Measurements from ENCODE around the gene THUMPD3. TPM values are rescaled to one million over a fixed set of nuclear protein-coding genes. Genes with fewer than 3 reads are reported as not detected.

THUMPD3 gene
- total and polyA plus RNA-seq, 4 donors, result 20.1 to 24.5 (median 21.6) TPM

GRCh38 chr3:9331171-9331570 is 31.7 kb upstream of the THUMPD3 start:
- H3K9me3 ChIP-seq (ENCODE audit: control insufficient read depth in 4 of 4, low read length in 3 of 4), result no peaks in the 10 kb centered on the region
- peaks cover 2 to 23% (median 7%) of the 10 kb centered on the region in 4 donors for H3K4me1 ChIP-seq (ENCODE audit: control insufficient read depth in 4 of 4, insufficient read depth in 4 of 4, low read length in 3 of 4)
- DNase-seq (ENCODE audit: low spot score), result no peak
- H3K27ac ChIP-seq (ENCODE audit: low read depth in 1 of 2, low read length in 2 of 2), result no peak overlapping the region
- no peaks in the 10 kb centered on the region for H3K36me3 ChIP-seq (ENCODE audit: control insufficient read depth in 4 of 4, insufficient read depth in 3 of 4, low read depth in 1 of 4, low read length in 3 of 4)
- WGBS, result 89% methylated on average over 2 of the region's 2 CpGs
- no peak overlapping the region for H3K9ac ChIP-seq (ENCODE audit: low read depth in 1 of 2, low read length in 2 of 2)
- no peak overlapping the region for H3K4me3 ChIP-seq (ENCODE audit: low read depth in 1 of 3, low read length in 3 of 3)
- H3K27me3 ChIP-seq (ENCODE audit: control insufficient read depth in 4 of 4, insufficient read depth in 4 of 4, low read length in 3 of 4), result no peaks in the 10 kb centered on the region
- TF ChIP-seq FOXA2 (IDR thresholded peaks at IDR 0.05) (no peak), NR2F2 (IDR thresholded peaks at IDR 0.05) (no peak), RXRA (IDR thresholded peaks at IDR 0.05) (no peak), EGR1 (IDR thresholded peaks at IDR 0.05; ENCODE audit: low read depth in 2 of 2) (no peak), HNF4G (IDR thresholded peaks at IDR 0.05) (no peak), ZBTB33 (IDR thresholded peaks at IDR 0.05) (no peak), TAF1 (conservative IDR thresholded peaks at IDR 0.05) (no peak), RAD21 (IDR thresholded peaks at IDR 0.05) (no peak), JUND (IDR thresholded peaks at IDR 0.05) (no peak), CTCF (IDR thresholded peaks at IDR 0.05; ENCODE audit: low read depth, low read length, missing input control) (no peak), SP1 (IDR thresholded peaks at IDR 0.05) (no peak), REST (IDR thresholded peaks at IDR 0.05) (no peak)
- TF ChIP-seq, protein P1, sequence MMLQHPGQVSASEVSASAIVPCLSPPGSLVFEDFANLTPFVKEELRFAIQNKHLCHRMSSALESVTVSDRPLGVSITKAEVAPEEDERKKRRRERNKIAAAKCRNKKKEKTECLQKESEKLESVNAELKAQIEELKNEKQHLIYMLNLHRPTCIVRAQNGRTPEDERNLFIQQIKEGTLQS (IDR thresholded peaks at IDR 0.05), result no peak

GRCh38 chr3:9332250-9333030 is 30.4 kb upstream of the THUMPD3 start:
- peaks cover 2 to 23% (median 7%) of the 10 kb centered on the region in 4 donors for H3K4me1 ChIP-seq (ENCODE audit: control insufficient read depth in 4 of 4, insufficient read depth in 4 of 4, low read length in 3 of 4)
- no peak for DNase-seq (ENCODE audit: low spot score)
- H3K9ac ChIP-seq (ENCODE audit: low read depth in 1 of 2, low read length in 2 of 2), result no peak overlapping the region
- no peak overlapping the region for H3K4me3 ChIP-seq (ENCODE audit: low read depth in 1 of 3, low read length in 3 of 3)
- 68% methylated on average over 6 of the region's 6 CpGs for WGBS
- H3K36me3 ChIP-seq (ENCODE audit: control insufficient read depth in 4 of 4, insufficient read depth in 3 of 4, low read depth in 1 of 4, low read length in 3 of 4), result no peaks in the 10 kb centered on the region
- H3K27ac ChIP-seq (ENCODE audit: low read depth in 1 of 2, low read length in 2 of 2), result no peak overlapping the region
- TF ChIP-seq HNF4A (conservative IDR thresholded peaks at IDR 0.05), result peak; percentile 13 to 87
- no peak for TF ChIP-seq YY1 (IDR thresholded peaks at IDR 0.05)
- TF ChIP-seq RXRA (IDR thresholded peaks at IDR 0.05), result peak in 1 of 2 donors; percentile 84
- TF ChIP-seq FOXA2 (IDR thresholded peaks at IDR 0.05), result peak; percentile 10
- H3K27me3 ChIP-seq (ENCODE audit: control insufficient read depth in 4 of 4, insufficient read depth in 4 of 4, low read length in 3 of 4), result no peaks in the 10 kb centered on the region
- H3K9me3 ChIP-seq (ENCODE audit: control insufficient read depth in 4 of 4, low read length in 3 of 4), result no peaks in the 10 kb centered on the region
